Measurements from ENCODE around the gene PITHD1.

- TF ChIP-seq POLR2AphosphoS5 (IDR thresholded peaks at IDR 0.05), result no peak
- TF ChIP-seq, protein P1, sequence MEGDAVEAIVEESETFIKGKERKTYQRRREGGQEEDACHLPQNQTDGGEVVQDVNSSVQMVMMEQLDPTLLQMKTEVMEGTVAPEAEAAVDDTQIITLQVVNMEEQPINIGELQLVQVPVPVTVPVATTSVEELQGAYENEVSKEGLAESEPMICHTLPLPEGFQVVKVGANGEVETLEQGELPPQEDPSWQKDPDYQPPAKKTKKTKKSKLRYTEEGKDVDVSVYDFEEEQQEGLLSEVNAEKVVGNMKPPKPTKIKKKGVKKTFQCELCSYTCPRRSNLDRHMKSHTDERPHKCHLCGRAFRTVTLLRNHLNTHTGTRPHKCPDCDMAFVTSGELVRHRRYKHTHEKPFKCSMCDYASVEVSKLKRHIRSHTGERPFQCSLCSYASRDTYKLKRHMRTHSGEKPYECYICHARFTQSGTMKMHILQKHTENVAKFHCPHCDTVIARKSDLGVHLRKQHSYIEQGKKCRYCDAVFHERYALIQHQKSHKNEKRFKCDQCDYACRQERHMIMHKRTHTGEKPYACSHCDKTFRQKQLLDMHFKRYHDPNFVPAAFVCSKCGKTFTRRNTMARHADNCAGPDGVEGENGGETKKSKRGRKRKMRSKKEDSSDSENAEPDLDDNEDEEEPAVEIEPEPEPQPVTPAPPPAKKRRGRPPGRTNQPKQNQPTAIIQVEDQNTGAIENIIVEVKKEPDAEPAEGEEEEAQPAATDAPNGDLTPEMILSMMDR (IDR thresholded peaks at IDR 0.05), result no peak
Measured at GRCh38 chr1:23792151-23792945, 14.1 kb downstream of the PITHD1 start.

Data from breast epithelium (tissue), 3 donors.